Stimulated activated CD8-positive, alpha-beta memory T cell treated with anti-CD3 and anti-CD28 coated beads, Interleukin-4, amount 100 ng/mL, for 1 hour (primary cell): ENCODE results near the gene KCNIP3.

Experiments
- DNase-seq, 2 donors: peaks; one replicate each; pipeline ENCODE4 v3.0.0-alpha.2; 2020; ENCODE audit warnings: low read depth in 2 of 2, low spot score in 1 of 2

The KCNIP3 gene

DNA sequence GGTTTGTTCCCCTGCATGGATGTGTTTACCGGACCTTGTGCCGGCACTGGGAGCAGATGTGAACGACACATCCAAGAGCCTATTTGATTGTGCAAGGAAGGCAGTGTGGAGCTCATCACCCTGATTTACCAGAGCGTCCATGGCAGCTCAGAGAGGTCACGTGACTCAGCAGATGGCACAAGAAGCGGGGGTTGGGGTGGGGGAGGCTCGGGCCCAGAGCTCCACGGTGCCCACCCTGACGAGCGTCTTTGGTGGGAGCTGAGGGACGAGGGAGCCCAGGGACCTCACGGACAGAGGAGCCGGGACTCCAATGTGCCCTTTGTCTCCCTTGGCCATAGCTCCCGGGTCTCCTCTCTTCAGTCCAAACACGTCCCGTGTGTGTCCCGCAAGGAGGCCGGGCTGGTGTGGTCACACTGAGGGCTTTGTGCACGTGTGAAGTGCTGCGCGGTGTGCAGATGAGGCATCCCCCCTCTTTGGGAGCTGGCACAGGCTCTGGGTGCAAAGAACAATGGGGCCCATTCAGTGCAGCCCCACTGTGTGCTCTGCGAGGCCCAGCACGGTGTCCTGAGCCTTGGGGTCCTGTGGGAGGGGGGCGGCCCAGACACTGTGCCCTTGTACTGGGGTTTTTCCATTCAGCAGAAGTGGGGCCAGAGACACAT lies 15.5 kb downstream of the KCNIP3 start:
- DNase-seq: no peak

DNA sequence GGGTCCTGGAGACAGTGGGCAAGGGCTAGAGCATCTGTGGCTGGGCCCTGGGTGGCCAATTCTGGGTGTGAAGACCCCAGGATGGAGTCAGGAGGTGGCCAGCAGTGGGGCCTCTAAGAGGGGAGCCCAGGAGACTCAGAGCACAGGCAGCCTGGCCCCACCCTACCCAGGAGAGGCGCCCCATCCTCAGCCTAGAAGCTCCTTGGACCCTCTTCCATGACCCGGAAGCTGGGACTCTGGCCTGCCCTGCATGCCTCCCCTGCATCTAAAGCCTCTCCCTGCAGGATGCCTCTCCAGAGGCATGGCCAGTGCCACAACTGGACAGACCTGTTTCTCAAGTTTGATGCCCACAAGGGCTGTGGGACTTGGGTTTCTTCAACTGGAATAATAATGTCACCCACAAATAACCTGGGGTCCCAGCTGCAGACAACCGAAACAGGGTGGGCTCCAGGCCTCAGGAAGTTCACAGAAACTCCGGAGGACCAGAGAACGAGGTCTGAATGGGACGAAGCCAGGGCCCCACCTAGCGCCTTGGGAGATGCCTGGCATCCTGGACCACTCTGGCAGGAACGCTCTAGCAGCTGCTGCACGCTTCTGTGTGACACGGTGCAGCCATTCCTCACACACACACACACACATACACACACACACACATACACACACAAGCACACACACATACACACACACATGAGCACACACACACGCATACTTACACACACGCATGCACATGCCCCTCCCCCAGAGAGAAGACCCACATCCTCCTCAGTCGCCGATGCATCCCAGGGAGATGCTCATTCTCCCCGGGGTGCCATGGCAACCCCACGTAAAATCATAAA lies 16.4 kb downstream of the KCNIP3 start:
- no peak for DNase-seq

DNA sequence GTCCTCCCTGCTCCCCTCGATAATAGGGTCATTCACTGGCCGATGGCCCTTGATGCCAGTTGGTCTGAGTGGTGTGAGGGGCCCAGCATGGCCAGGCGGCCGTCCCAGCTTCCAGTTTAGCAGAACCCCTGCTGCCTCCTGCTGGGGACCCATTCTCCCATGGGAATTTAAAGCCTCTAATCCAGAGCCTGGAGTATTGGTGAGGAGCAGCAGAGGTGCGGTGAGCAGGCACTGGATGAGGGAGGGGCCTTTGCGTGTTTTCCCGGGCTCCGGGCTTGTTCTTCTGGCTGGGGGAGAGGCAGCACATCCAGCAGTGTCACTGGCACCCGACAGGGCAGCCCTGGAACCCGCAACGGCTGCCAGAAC lies 17.4 kb downstream of the KCNIP3 start:
- no peak for DNase-seq

- DNase-seq: no peak
Measured at GRCh38 chr2:95314964-95315611, 17.9 kb downstream of the KCNIP3 start.

DNA sequence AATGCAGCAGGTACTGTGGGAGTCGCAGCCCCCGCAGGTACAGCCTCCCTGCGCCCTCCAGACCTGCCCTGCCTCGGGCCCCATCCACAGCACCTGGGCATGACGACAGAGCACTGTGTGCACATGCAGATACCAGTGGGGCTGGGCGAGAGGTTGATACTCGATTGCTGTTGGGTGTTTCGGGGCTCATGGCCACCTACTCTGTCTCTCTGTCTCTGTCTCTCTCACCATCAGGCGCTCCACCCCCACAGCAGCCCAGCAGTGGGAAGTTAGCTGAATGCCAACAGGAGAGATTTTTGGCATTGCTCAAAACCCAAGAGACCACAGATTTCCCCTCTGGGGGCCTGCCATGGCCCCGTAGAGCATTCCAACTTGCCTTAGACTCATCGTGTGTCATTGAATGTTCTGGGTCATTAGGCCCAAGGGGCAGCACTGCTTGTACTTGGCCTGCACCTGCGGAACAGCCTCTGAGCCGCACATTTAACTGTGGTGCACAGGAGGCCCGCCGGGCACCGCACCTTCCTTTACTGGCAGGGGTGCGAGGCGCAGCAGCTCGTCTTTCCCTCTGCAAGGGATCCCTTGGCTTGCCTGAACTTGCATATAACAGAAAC lies 18.8 kb downstream of the KCNIP3 start:
- DNase-seq: no peak

DNA sequence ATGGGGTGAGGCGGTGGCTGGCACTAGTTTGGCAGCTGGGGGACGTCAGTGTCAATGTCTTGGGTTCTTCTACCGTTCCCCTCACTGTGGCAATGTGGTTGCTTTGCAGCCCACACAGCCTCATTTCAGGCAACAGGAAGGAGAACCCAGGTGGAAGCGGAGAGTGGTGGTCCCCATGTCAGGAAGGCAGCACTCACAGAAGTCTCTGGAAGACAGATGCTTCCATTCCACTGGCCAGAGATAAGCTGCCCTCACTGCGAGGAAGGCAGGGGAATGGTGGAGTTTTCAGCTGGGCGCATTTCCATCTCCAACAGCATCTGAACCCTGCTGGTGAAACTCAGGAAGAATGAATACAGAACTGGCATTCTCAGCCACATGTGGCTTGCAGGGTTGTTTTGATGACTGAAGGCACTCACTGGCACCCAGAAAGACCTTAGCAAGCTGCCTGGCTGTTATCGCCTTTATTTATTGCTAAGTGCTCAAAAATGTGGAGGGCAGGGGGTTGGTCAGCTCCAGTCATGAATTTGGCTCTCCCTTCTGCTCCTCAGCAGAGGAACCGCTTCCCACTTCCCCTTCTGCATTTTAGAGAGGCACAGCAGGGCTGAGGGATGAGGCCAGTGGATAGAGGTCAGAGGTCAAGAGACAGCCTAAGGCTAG lies 19.4 kb downstream of the KCNIP3 start:
- DNase-seq: no peak

DNA sequence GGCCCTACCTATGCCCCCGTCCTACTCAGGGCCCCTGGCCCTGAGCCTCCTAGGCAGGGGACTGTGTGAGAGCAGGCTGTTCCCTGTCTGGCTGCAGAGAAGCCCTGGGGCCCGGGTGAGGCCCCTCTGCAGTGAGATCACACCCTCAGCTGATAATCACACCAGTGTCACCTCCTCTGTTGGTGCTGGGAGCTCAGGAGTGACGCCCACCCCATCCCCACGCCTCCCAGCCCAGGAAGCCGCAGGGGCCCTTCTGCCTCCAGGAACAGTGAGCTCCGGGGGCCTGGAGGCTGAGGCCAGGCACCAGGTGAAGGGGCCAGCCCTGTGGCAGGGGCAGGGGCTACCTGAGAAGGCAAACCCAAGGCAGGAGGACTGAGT lies 20.0 kb downstream of the KCNIP3 start:
- DNase-seq: no peak

- no peak for DNase-seq
Measured at GRCh38 chr2:95317665-95318425, 20.7 kb downstream of the KCNIP3 start.

DNA sequence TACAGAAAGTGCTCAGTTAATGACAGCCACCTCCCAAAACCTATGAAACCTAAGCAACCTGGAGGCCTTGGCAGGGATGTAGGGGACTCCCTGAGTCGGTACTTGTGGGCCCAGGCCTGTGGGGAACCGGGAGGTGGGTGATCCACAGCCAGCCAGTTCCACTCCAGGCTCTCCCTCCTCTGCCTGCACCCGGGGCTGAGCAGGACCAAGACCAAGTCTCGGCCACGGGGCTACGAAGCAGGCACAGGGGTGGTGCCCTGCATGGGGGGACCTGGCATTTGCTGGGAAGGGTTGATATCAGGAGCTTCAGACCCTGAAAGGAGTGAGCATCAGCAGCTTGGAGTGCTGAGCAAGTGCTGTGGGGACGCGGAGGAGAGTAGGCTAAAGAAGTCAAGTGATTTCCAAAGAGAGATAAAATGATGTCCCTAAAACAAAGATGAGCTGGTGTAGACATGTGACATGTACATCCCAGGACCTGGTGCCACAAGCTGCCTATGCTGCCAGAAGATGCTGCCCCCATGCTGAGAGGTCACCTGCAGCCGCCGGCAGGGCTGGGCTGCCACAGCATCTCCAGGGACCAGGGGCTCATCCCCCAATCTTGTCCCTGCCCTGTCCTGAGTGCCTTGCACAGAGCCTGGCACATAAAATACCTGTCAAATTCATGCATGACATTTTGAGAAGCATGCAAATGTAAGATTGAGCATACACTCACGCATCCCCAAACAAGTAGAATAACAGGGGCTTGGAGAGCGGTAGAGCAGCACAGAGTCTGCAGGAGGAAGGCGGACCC lies 21.5 kb downstream of the KCNIP3 start:
- no peak for DNase-seq

- DNase-seq: no peak
Measured at GRCh38 chr2:95319481-95320343, 22.6 kb downstream of the KCNIP3 start.

DNA sequence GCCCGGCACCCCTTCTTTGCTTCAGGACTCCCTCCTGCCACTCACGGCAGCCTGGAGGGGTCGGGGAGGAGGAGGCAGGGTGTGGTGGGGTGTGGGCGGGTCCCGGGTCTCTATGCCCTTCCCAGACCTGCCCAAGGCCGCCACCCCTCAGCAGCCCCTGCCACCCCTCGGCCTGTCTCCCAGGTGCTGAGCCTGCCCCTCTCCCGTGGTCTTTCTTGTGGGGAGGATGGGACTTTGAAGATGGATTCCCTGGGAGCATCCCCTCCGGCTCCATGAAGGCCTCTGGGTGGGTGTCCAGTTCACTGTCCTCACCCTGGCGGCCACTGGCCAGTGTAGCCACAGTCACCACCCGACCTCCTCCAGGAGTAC lies 23.2 kb downstream of the KCNIP3 start:
- no peak for DNase-seq

- DNase-seq: no peak
Measured at GRCh38 chr2:95320986-95321767, 24.0 kb downstream of the KCNIP3 start.

- DNase-seq: no peak
Measured at GRCh38 chr2:95323347-95324155, 26.4 kb downstream of the KCNIP3 start.

- no peak for DNase-seq
Measured at GRCh38 chr2:95325026-95325425, 27.9 kb downstream of the KCNIP3 start.

GRCh38 chr2:95325590-95326432 lies 28.7 kb downstream of the KCNIP3 start:
- DNase-seq: no peak

DNA sequence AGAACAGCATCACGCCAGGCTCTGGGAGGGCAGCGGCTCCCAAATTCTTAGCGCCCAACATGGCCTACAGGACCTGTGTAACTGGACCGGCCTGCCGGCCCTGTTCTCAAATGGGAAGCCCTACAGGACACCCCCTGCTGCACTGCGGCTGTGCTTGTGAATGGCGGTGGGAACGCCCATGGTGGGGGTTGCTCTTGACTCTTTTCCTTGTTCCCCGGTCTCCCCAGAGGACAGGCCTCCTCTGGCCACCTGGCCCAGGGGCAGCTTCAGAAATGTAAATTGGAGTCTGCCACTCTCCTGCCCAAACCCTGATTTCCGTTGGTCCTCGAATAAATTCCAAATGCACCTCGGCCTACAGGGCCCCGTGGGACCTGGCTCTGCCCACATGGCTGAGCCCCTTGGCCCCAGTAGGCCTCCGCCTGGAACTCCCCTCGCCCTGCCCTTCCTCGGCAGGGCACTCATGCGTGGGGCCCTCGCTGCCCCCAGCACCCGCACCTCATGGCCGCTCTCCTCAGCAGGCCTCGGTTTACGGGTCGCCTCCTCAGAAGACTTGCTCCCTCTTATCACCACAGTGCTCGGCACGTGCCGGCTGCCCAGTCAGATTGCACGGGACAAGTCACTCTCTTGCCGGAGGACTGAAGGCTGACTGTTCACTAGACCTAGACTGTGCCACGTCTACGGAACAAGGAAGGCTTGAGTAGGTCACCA lies 29.4 kb downstream of the KCNIP3 start:
- DNase-seq: no peak
